Effector CD8-positive, alpha-beta T cell (primary cell): ENCODE results near the gene CCDC61.

ENCODE experiments used
- DNase-seq: peaks from one replicate; lab custom pipeline; 2025; lab: John Stamatoyannopoulos, UW

CCDC61 gene

GRCh38 chr19:46040125-46040524, 44.9 kb downstream of the CCDC61 start:
- no peak for DNase-seq

- DNase-seq, result no peak
Measured at GRCh38 chr19:46040952-46041500, 45.8 kb downstream of the CCDC61 start, which contains the start of gene IGFL4. Gene IGFL4 (minus strand): TSS chr19:46041002. CDS start chr19:46040962, 40 bp downstream.

GRCh38 chr19:46042252-46042883, 47.1 kb downstream of the CCDC61 start:
- DNase-seq, result no peak

DNA sequence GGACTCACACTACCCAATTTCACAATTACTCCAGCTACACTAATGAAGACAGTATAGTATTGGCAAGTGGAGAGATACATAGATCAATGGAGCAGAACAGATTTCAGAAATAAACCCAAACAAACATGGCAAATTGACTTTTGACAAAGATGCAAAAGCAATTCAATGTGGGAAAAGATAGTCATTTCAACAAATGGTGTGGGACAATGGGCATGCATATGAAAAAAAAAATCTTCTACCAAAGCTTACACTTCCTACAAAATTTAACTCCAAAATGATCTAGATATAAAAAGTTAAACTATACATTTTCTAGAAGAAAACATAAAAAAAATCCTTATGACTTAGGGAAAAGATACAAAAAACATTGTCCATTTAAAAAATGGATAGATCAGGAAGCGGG, 48.3 kb downstream of the CCDC61 start:
- DNase-seq, result no peak

DNA sequence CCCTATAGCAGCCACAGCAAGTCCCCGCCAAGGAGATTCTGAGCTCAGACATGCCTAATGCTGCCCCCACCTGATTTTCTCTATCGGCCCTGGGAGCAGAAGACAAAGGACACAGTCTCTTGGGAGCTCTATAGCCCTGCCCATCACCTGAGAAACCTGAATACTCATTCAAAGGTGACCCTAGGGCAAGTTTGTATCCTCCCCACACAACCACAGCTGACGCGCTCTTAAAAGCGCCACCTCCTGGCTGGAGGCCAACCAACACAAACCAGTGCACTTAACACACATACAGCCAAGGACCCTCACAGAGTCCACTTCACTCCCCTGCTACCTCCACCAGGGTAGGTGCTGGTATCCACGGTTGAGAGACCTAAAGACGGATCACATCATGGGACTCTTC, 54.3 kb downstream of the CCDC61 start:
- DNase-seq, result no peak

DNA sequence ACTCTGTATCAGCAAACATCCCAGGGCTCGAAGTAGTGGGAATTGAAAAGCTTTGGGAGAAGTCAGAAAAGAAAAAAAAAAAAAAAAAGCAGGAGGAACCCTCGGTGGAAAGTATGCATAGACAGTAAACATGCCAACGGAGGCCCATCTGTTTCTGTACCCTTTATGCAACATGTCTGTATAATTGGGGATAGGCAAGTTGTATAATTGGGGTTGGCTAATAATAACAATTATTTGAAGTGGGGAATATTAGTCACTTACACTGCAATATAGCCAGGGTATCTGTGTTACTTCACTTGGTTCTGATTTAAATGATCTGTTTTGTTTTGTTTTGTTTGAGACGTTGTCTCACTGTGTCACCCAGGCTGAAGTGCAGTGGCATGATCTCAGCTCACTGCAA, 57.6 kb downstream of the CCDC61 start:
- no peak for DNase-seq

DNA sequence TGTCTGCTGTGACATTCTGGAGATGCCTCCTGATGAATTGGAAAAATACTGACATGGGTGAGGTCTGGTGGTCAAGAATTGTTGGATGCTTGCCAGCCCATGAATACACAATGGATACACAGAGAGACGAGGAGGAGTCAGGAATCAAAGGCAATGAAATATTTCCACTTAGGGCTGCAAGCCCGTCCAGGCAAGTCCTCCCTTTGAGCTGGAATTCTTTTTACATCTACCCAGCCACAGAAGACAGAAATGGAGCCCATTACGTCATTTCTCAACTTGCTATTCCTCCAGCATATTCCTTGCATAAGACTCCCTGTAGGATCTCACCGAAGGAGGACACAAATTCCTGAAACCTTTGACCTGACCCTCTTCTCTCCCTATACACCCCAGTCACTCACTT, 61.3 kb downstream of the CCDC61 start:
- DNase-seq, result no peak

DNA sequence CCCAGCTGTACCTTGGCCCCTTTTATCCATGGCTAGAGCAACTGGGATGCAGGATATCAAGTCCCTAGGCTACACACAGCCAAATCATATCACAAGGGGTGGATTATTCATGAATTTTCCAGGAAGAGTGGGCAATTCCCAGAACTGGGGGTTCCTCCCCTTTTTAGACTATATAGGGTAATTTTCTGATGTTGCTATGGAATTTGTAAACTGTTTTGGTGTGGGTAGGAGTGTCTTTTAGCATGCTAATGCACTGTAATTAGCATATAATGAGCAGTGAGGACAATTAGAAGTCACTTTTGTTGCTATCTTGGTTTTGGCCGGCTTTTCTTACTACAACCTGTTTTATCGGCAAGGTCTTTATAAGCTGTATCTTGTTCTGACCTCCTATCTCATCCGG, 63.5 kb downstream of the CCDC61 start:
- no peak for DNase-seq

DNA sequence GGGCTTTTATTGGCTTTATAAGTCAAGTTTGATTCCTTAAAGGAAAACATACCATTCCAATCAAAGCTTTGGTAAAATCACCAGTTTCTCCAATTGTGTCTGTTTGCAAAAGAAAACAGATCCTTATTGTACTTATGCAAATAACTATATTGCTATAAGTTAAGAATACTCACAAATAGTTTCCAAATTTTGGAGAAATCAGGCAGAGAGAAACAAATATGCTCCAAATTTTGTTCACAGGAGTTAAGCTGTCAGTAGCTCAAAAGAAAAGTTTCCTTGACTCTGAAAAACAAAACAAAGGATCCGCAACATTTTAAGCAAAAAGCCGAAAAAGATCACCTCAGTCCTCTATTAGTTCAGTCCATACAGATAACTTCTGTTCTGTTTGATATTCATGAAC, 64.7 kb downstream of the CCDC61 start:
- DNase-seq, result no peak

DNA sequence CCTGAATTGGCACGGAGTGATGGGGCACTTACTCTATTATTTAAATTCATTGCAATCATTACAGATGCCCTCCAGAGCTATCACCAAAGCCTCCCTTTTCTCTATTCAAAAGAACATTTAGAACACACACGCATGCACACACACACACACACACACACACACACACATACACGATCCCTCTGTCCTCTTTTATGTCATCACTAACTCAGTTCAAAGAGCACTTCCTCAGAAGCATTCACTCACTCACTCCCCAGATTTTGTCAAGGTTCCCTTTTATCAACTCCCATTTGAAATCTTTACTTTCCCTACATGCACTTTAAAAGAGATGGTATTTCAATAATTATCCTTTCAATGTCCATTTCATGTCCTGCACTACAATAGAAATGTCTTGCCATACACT, 67.9 kb downstream of the CCDC61 start:
- DNase-seq, result no peak

DNA sequence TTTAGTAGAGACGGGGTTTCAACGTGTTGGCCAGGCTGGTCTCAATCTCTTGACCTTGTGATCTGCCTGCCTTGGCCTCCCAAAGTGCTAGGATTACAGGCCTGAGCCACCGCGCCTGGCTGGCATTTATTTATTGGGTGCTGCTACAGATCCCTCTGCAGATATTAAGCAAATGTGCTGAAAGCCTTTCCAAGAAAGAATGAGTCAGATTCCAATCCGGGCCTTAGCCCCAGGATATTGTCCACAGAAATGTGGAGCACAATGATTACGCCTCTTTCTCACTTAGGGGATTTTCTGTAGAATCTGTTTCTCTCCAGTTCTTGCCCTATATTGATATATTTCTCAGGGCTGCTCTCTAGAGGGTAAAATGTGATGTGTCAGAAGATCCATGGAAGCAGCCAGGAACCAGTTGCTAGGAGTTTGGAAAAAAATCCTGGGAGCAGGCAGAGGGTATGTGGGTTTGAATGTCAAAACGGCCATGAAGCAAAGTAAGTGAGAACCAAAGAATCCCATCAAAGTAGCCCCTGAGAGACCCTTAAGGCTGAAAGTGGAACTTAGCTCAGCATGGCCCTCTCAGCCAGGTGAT, 70.3 kb downstream of the CCDC61 start:
- DNase-seq, result no peak

DNA sequence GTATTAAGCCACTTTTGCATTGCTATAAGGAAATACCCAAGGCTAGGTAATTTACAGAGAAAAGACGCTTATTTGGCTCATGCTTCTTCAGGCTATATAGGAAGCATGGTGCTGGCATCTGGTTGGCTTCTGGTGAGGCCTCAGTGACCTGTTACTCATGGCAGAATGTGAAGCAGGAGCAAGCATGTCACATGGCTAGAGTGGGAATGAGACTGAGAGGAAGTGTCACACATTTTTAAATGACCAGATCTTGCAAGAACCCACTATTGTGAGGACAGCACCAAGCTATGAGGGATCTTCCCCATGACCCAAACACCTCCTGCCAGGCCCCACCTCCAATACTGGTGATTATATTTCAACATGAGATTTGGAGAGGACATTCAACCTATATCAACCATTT, 71.2 kb downstream of the CCDC61 start:
- no peak for DNase-seq

DNA sequence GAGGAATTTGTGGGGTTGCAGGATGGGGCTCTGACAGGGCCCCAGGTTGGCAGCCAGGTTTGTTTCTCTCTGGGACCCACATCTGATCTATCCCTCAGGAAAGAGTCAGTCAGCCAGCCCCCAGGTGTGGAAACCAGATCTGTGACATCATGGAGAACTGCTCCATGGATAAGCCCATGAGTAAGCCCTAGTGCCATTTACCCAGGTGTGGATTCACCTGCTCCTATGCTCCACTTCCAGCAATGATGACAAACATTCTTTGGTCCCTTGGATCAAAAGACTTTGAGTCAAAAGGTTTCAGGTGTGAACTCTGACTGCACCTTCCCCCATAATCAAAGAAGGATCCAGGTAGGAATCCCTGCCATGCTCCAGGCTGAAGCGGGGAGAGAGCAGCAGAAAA, 72.4 kb downstream of the CCDC61 start:
- no peak for DNase-seq
